SU-DHL-6 (cell line): ENCODE results near the gene TMSB4X.

Experiments used
- H2AFZ ChIP-seq: fragments of 200-600 bp; sonication (generic); 2 replicates; pipeline ENCODE4 v1.6.1; 2014; ENCODE audit warnings: low read depth, mild to moderate bottlenecking, moderate library complexity, mixed read lengths, antibody characterized with exemption, low read length; ENCODE audit not compliant: severe bottlenecking
- H3F3A ChIP-seq: fragments of 200-600 bp; shearing (Covaris generic); 2 replicates; pipeline ENCODE4 v1.6.0; 2016; ENCODE audit warnings: antibody characterized with exemption, mild to moderate bottlenecking; ENCODE audit not compliant: insufficient read depth
- H3K27ac ChIP-seq: fragments of 200-600 bp; sonication (generic); 2 replicates; pipeline ENCODE4 v1.5.1; 2016; ENCODE audit warnings: low read depth, mild to moderate bottlenecking, low read length, moderate library complexity, mixed read lengths
- H3K27me3 ChIP-seq: fragments of 200-600 bp; sonication (generic), shearing (Covaris generic); 2 replicates; pipeline ENCODE4 v1.6.0; 2014; ENCODE audit warnings: mild to moderate bottlenecking, low read length
- H3K36me3 ChIP-seq: fragments of 200-600 bp; sonication (generic); 2 replicates; pipeline ENCODE4 v1.6.1; 2014; ENCODE audit warnings: mild to moderate bottlenecking, low read length, mixed read lengths
- H3K4me2 ChIP-seq: fragments of 300-600, 200-600 bp; shearing (Covaris generic), sonication (generic); 2 replicates; pipeline ENCODE4 v1.6.0; 2014; ENCODE audit warnings: low read length, low read depth, mild to moderate bottlenecking; ENCODE audit not compliant: poor library complexity, severe bottlenecking
- H3K4me3 ChIP-seq: fragments of 200-600 bp; sonication (generic); 2 replicates; pipeline ENCODE4 v1.5.1; 2014; ENCODE audit warnings: antibody characterized with exemption, low read length, mild to moderate bottlenecking, mixed read lengths; ENCODE audit not compliant: insufficient read depth, poor library complexity, severe bottlenecking
- H3K79me2 ChIP-seq: fragments of 200-600 bp; sonication (generic); 2 replicates; pipeline ENCODE4 v1.6.1; 2014; ENCODE audit warnings: mild to moderate bottlenecking, low read length, moderate library complexity; ENCODE audit not compliant: insufficient read depth
- H3K9ac ChIP-seq: fragments of 200-600 bp; sonication (generic); 2 replicates; pipeline ENCODE4 v1.7.0; 2014; ENCODE audit warnings: mild to moderate bottlenecking, low read length
- H3K9me2 ChIP-seq: fragments of 200-600 bp; sonication (generic); replicated peaks from 2 replicates; pipeline ENCODE4 v1.6.1; 2014; ENCODE audit warnings: low read length; ENCODE audit not compliant: insufficient read depth
- H3K9me3 ChIP-seq: fragments of 200-600 bp; sonication (generic); 2 replicates; pipeline ENCODE4 v1.6.1; 2014; ENCODE audit warnings: low read length, mixed read lengths; ENCODE audit not compliant: insufficient read depth
- H4K20me1 ChIP-seq: fragments of 200-600 bp; sonication (generic); 2 replicates; pipeline ENCODE4 v1.6.1; 2014; ENCODE audit warnings: low read depth, mild to moderate bottlenecking, antibody characterized with exemption, low read length, moderate library complexity, mixed read lengths
- EZH2phosphoT487 ChIP-seq: fragments of 200-600 bp; sonication (generic), shearing (Covaris generic); conservative IDR thresholded peaks from 2 replicates; pipeline ENCODE4 v1.6.1; 2018; ENCODE audit warnings: mild to moderate bottlenecking, antibody characterized with exemption, low read length, moderate library complexity, mixed read lengths
- TF ChIP-seq, protein P1 (sequence below): fragments of 200-600 bp; sonication (generic); IDR thresholded peaks from one replicate; pipeline ENCODE4 v1.5.1; 2017; ENCODE audit warnings: antibody characterized with exemption, mild to moderate bottlenecking, low read length, moderate library complexity; ENCODE audit not compliant: insufficient read depth, poor library complexity, severe bottlenecking

The TMSB4X gene

GRCh38 chrX:12981880-12982279 lies 7.0 kb downstream of the TMSB4X start:
- Histone ChIP-seq H2AFZ (no peak overlapping the region), H3K79me2 (no peaks in the 10 kb centered on the region), H3K27ac (no peak overlapping the region), H3K9me2 (no peaks in the 10 kb centered on the region), H4K20me1 (no peaks in the 10 kb centered on the region), H3K4me3 (no peak overlapping the region), H3K27me3 (no peaks in the 10 kb centered on the region), H3K36me3 (peaks cover 4% of the 10 kb centered on the region; the same call in 1 of the 2 replicates), H3K9me3 (no peaks in the 10 kb centered on the region), H3K4me2 (no peak overlapping the region), H3K9ac (no peak overlapping the region), H3F3A (peaks cover 31% of the 10 kb centered on the region)
- no peak for TF ChIP-seq EZH2phosphoT487
- TF ChIP-seq, protein P1, sequence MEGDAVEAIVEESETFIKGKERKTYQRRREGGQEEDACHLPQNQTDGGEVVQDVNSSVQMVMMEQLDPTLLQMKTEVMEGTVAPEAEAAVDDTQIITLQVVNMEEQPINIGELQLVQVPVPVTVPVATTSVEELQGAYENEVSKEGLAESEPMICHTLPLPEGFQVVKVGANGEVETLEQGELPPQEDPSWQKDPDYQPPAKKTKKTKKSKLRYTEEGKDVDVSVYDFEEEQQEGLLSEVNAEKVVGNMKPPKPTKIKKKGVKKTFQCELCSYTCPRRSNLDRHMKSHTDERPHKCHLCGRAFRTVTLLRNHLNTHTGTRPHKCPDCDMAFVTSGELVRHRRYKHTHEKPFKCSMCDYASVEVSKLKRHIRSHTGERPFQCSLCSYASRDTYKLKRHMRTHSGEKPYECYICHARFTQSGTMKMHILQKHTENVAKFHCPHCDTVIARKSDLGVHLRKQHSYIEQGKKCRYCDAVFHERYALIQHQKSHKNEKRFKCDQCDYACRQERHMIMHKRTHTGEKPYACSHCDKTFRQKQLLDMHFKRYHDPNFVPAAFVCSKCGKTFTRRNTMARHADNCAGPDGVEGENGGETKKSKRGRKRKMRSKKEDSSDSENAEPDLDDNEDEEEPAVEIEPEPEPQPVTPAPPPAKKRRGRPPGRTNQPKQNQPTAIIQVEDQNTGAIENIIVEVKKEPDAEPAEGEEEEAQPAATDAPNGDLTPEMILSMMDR: no peak

- Histone ChIP-seq H3K4me2 (no peak overlapping the region), H3K4me3 (no peak overlapping the region), H3K36me3 (no peaks in the 10 kb centered on the region), H3K9ac (no peak overlapping the region), H2AFZ (no peak overlapping the region), H3K9me2 (no peaks in the 10 kb centered on the region), H3F3A (peaks cover 3% of the 10 kb centered on the region), H3K9me3 (no peaks in the 10 kb centered on the region), H4K20me1 (no peaks in the 10 kb centered on the region), H3K79me2 (no peaks in the 10 kb centered on the region), H3K27ac (no peak overlapping the region), H3K27me3 (no peaks in the 10 kb centered on the region)
- TF ChIP-seq, protein P1: no peak
- no peak for TF ChIP-seq EZH2phosphoT487
These were observed 9.9 kb downstream of the TMSB4X start for GRCh38 chrX:12984603-12985319.

- no peak overlapping the region for H3K27ac ChIP-seq
These were observed 10.4 kb downstream of the TMSB4X start for GRCh38 chrX:12985331-12985730.

More at GRCh38 chrX:12985331-12985730, 10.4 kb downstream of the TMSB4X start:
- Histone ChIP-seq H3K9me2 (no peaks in the 10 kb centered on the region), H3F3A (no peaks in the 10 kb centered on the region; the same call in 1 of the 2 replicates), H3K4me2 (no peak overlapping the region), H3K9me3 (no peaks in the 10 kb centered on the region), H3K36me3 (no peaks in the 10 kb centered on the region), H3K79me2 (no peaks in the 10 kb centered on the region), H3K9ac (no peak overlapping the region), H2AFZ (no peak overlapping the region), H3K4me3 (no peak overlapping the region), H4K20me1 (no peaks in the 10 kb centered on the region), H3K27me3 (no peaks in the 10 kb centered on the region)
- TF ChIP-seq, protein P1: no peak
- no peak for TF ChIP-seq EZH2phosphoT487
